Hematopoietic multipotent progenitor cell treated with erythropoietin and hydrocortisone succinate and interleukin-3 and kit ligand, for 17 days (in vitro differentiated cells): ENCODE data around the gene PPME1.

Experiments used
- DNase-seq: peaks from one replicate; pipeline ENCODE4 v3.0.0-alpha.2; 2015; ENCODE audit warnings: low spot score

Gene PPME1

GRCh38 chr11:74282421-74282820, 111.3 kb downstream of the PPME1 start:
- DNase-seq: no peak

DNA sequence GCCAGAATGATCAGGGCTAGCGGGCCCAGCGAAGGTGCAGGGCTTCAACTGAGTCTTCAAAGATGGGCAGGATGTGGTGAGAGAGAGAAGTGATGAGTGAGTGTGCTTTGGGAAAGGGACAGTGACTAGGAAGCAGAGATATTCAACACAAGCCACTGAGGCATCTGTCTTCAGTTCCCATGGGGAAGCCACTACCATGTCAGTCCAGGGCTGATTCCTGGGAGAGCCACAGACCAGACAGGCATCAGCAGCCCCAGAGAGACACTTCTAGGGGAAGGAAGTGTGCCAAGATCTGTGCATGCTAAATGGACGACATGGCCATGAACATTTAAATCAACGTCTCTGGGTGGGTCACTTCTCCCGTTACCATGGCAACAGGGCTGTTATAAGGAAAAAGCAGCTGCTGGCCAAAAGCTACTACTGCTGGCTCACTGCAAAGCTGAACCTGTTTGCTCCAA, 111.9 kb downstream of the PPME1 start:
- DNase-seq: no peak

- DNase-seq: no peak
These were observed 112.6 kb downstream of the PPME1 start for GRCh38 chr11:74283580-74284180.

DNA sequence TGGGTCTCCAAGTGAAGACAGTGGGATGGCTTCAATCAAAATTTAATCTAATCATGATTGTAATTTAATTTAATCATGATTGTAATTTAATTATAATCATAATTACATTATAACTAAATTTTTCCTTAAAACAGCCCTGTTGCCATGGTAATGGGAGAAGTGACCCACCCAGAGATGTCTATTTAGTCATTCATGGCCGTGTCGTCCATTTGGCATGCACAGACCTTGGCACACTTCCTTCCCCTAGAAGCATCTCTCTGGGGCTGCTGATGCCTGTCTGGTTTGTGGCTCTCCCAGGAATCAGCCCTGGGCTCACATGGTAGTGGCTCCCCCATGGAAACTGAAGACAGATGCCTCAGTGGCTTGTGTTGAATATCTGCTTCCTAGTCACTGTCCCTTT, 113.4 kb downstream of the PPME1 start:
- no peak for DNase-seq

DNA sequence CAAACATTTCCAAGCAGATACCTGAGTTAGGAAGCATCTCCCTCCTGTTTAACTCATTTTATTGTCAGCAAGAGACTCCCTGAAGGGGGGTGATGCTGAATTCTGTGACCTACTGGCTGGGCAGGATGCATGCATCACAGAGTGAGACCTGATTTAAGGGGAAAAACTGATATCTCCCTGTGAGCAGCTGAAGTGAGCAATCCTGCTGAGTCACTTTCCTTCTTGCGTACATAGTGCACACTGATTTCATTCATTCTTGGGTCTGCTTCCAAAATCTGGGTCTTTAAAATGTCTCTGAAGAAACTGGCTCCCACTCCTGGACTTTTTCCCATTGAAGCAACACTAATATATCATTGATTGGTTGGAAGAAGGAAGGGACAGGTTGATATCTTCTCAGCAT, 117.1 kb downstream of the PPME1 start:
- no peak for DNase-seq

DNA sequence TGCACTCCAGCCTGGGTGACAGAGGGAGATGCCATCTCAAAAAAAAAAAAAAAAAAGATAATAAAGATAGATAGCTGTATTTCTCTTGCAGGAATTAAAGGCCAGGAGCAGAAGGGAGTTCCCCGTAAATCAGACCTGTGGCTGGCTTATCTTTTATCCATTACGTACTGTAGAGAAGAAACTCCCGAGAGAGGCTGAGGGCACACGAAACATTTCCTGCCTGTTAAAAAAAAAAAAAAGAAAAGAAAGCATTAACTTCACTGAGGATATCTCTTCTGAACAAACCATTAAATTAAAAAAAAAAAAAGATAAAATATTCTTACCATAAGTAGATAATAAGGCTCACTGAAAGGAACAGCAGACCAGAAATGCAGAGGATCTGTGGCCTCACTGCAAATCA, 117.8 kb downstream of the PPME1 start:
- DNase-seq: no peak

GRCh38 chr11:74297484-74297883, 126.4 kb downstream of the PPME1 start:
- DNase-seq: no peak

- DNase-seq: no peak
These were observed 127.9 kb downstream of the PPME1 start for GRCh38 chr11:74299015-74299414.
